ENCODE data around the gene DUSP9.

Gene DUSP9

GRCh38 chrX:153648358-153649177 lies 1.6 kb downstream of the DUSP9 start:
- Histone ChIP-seq H3K27me3 (ENCODE audit: insufficient read depth, insufficient read length) (peaks cover 53% of the 10 kb centered on the region), H3K36me3 (ENCODE audit: insufficient read depth, insufficient read length, low read length) (no peaks in the 10 kb centered on the region), H3K9me3 (ENCODE audit: insufficient read depth, low read length) (no peaks in the 10 kb centered on the region), H3K9ac (ENCODE audit: insufficient read length, low read depth) (no peak overlapping the region), H3K4me1 (ENCODE audit: insufficient read depth, insufficient read length) (no peaks in the 10 kb centered on the region), H3K4me3 (ENCODE audit: insufficient read length, low read depth) (no peak overlapping the region)
- TF ChIP-seq YY1 (IDR thresholded peaks at IDR 0.05; ENCODE audit: insufficient read depth, insufficient read length): no peak
- TF ChIP-seq ZNF274 (IDR thresholded peaks at IDR 0.05; ENCODE audit: low read depth, low read length): no peak
- TF ChIP-seq SUZ12 (IDR thresholded peaks at IDR 0.05; ENCODE audit: extremely low read depth, insufficient read depth, insufficient read length): no peak
- no peak for DNase-seq (ENCODE audit: low read depth, low spot score)

- no peaks in the 10 kb centered on the region for H3K4me1 ChIP-seq (ENCODE audit: insufficient read depth, insufficient read length)
- H3K27me3 ChIP-seq (ENCODE audit: insufficient read depth, insufficient read length): peaks cover 48% of the 10 kb centered on the region
- H3K4me3 ChIP-seq (ENCODE audit: insufficient read length, low read depth): no peak overlapping the region
- TF ChIP-seq SUZ12 (IDR thresholded peaks at IDR 0.05; ENCODE audit: extremely low read depth, insufficient read depth, insufficient read length) (no peak), YY1 (IDR thresholded peaks at IDR 0.05; ENCODE audit: insufficient read depth, insufficient read length) (no peak)
- DNase-seq (ENCODE audit: low read depth, low spot score): no peak
- H3K36me3 ChIP-seq (ENCODE audit: insufficient read depth, insufficient read length, low read length): no peaks in the 10 kb centered on the region
- H3K9ac ChIP-seq (ENCODE audit: insufficient read length, low read depth): no peak overlapping the region
- no peaks in the 10 kb centered on the region for H3K9me3 ChIP-seq (ENCODE audit: insufficient read depth, low read length)
These were observed 2.3 kb downstream of the DUSP9 start for GRCh38 chrX:153649178-153649914.

- DNase-seq (ENCODE audit: low read depth, low spot score): no peak
- no peak for TF ChIP-seq YY1 (IDR thresholded peaks at IDR 0.05; ENCODE audit: insufficient read depth, insufficient read length)
- no peak for TF ChIP-seq ZNF274 (IDR thresholded peaks at IDR 0.05; ENCODE audit: low read depth, low read length)
- no peak for TF ChIP-seq SUZ12 (IDR thresholded peaks at IDR 0.05; ENCODE audit: extremely low read depth, insufficient read depth, insufficient read length)
- Histone ChIP-seq H3K9me3 (ENCODE audit: insufficient read depth, low read length) (no peaks in the 10 kb centered on the region), H3K36me3 (ENCODE audit: insufficient read depth, insufficient read length, low read length) (no peaks in the 10 kb centered on the region), H3K4me3 (ENCODE audit: insufficient read length, low read depth) (no peak overlapping the region), H3K9ac (ENCODE audit: insufficient read length, low read depth) (no peak overlapping the region), H3K27me3 (ENCODE audit: insufficient read depth, insufficient read length) (peaks cover 40% of the 10 kb centered on the region), H3K4me1 (ENCODE audit: insufficient read depth, insufficient read length) (no peaks in the 10 kb centered on the region)
These were observed 3.1 kb downstream of the DUSP9 start for GRCh38 chrX:153649915-153650782.

GRCh38 chrX:153650959-153651358 lies 4.0 kb downstream of the DUSP9 start:
- TF ChIP-seq YY1 (IDR thresholded peaks at IDR 0.05; ENCODE audit: insufficient read depth, insufficient read length) (no peak), SUZ12 (IDR thresholded peaks at IDR 0.05; ENCODE audit: extremely low read depth, insufficient read depth, insufficient read length) (no peak), ZNF274 (IDR thresholded peaks at IDR 0.05; ENCODE audit: low read depth, low read length) (no peak)
- H3K27me3 ChIP-seq (ENCODE audit: insufficient read depth, insufficient read length): peaks cover 32% of the 10 kb centered on the region
- no peaks in the 10 kb centered on the region for H3K4me1 ChIP-seq (ENCODE audit: insufficient read depth, insufficient read length)
- no peak overlapping the region for H3K9ac ChIP-seq (ENCODE audit: insufficient read length, low read depth)
- H3K9me3 ChIP-seq (ENCODE audit: insufficient read depth, low read length): no peaks in the 10 kb centered on the region
- no peaks in the 10 kb centered on the region for H3K36me3 ChIP-seq (ENCODE audit: insufficient read depth, insufficient read length, low read length)
- H3K4me3 ChIP-seq (ENCODE audit: insufficient read length, low read depth): no peak overlapping the region
- DNase-seq (ENCODE audit: low read depth, low spot score): no peak

DNA sequence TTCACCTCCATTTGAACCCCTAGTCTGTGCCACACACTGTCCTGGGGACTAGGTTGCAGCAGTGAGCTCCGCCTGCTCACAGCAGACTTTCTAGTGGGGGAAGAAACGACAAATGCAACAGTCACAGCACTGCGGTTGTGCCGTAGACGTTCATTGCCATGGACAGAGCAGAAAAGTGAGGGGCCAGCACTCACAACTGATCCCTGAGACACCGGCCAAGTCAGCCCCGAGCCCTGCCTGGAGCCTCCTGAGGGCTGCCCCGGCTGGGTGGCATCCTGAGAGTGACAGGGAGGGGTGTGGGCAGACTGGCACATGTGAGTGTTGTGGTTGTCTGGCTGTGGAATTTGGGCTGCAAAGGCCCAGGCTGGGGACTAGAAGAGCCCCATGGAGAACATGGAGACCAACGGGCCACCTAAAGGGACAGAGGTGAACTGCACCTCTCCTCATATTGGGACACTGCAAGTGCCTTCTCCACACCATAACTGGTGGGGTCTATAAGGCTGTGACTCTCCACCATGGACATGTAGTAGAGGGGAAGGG lies 4.6 kb downstream of the DUSP9 start:
- no peaks in the 10 kb centered on the region for H3K36me3 ChIP-seq (ENCODE audit: insufficient read depth, insufficient read length, low read length)
- no peak for TF ChIP-seq ZNF274 (IDR thresholded peaks at IDR 0.05; ENCODE audit: low read depth, low read length)
- TF ChIP-seq YY1 (IDR thresholded peaks at IDR 0.05; ENCODE audit: insufficient read depth, insufficient read length): no peak
- TF ChIP-seq SUZ12 (IDR thresholded peaks at IDR 0.05; ENCODE audit: extremely low read depth, insufficient read depth, insufficient read length): no peak
- no peaks in the 10 kb centered on the region for H3K9me3 ChIP-seq (ENCODE audit: insufficient read depth, low read length)
- peaks cover 26% of the 10 kb centered on the region for H3K27me3 ChIP-seq (ENCODE audit: insufficient read depth, insufficient read length)
- no peak overlapping the region for H3K9ac ChIP-seq (ENCODE audit: insufficient read length, low read depth)
- no peak overlapping the region for H3K4me3 ChIP-seq (ENCODE audit: insufficient read length, low read depth)
- H3K4me1 ChIP-seq (ENCODE audit: insufficient read depth, insufficient read length): no peaks in the 10 kb centered on the region
- DNase-seq (ENCODE audit: low read depth, low spot score): no peak

DNA sequence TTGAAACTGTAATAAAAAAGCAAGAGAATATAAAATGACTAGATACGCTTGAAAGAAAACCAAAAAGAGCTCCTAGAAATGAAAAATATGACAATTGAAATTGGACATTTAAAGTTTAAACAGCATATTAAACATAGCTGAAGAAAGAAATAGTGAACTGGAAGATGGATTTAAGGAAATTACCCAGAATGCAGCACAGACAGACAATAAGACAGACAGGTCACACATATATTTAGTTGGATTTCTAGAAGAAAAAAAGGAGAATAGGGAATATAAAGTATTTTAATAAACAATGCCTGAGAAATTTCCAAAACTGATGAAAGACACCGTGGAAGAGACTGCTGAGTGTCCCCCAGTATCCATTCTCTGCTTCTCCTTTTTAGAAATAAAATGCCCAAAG lies 6.6 kb downstream of the DUSP9 start:
- Histone ChIP-seq H3K4me1 (ENCODE audit: insufficient read depth, insufficient read length) (no peaks in the 10 kb centered on the region), H3K4me3 (ENCODE audit: insufficient read length, low read depth) (no peak overlapping the region), H3K27me3 (ENCODE audit: insufficient read depth, insufficient read length) (peaks cover 9% of the 10 kb centered on the region), H3K9me3 (ENCODE audit: insufficient read depth, low read length) (no peaks in the 10 kb centered on the region), H3K36me3 (ENCODE audit: insufficient read depth, insufficient read length, low read length) (no peaks in the 10 kb centered on the region), H3K9ac (ENCODE audit: insufficient read length, low read depth) (no peak overlapping the region)
- no peak for TF ChIP-seq ZNF274 (IDR thresholded peaks at IDR 0.05; ENCODE audit: low read depth, low read length)
- no peak for TF ChIP-seq SUZ12 (IDR thresholded peaks at IDR 0.05; ENCODE audit: extremely low read depth, insufficient read depth, insufficient read length)
- TF ChIP-seq YY1 (IDR thresholded peaks at IDR 0.05; ENCODE audit: insufficient read depth, insufficient read length): no peak
- no peak for DNase-seq (ENCODE audit: low read depth, low spot score)

All from NT2/D1 (cell line).